ENCODE measurements around the gene MRM2.

GRCh38 chr7:2228921-2229320 is 13.1 kb downstream of the MRM2 start:
- TF ChIP-seq, protein P1, sequence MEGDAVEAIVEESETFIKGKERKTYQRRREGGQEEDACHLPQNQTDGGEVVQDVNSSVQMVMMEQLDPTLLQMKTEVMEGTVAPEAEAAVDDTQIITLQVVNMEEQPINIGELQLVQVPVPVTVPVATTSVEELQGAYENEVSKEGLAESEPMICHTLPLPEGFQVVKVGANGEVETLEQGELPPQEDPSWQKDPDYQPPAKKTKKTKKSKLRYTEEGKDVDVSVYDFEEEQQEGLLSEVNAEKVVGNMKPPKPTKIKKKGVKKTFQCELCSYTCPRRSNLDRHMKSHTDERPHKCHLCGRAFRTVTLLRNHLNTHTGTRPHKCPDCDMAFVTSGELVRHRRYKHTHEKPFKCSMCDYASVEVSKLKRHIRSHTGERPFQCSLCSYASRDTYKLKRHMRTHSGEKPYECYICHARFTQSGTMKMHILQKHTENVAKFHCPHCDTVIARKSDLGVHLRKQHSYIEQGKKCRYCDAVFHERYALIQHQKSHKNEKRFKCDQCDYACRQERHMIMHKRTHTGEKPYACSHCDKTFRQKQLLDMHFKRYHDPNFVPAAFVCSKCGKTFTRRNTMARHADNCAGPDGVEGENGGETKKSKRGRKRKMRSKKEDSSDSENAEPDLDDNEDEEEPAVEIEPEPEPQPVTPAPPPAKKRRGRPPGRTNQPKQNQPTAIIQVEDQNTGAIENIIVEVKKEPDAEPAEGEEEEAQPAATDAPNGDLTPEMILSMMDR (IDR thresholded peaks at IDR 0.05 in 8 of 11, conservative IDR thresholded peaks at IDR 0.05 in 3 of 11): no peak
- TF ChIP-seq POLR2A (IDR thresholded peaks at IDR 0.05): no peak

Data from spleen (tissue), 7 donors.